IPS-NIHi11 (cell line): ENCODE data around the gene FRS3.

Experiments used
- DNase-seq: peaks from one replicate; pipeline ENCODE4 v3.0.0; 2012; ENCODE audit warnings: mixed read lengths, low spot score

The FRS3 gene

DNA sequence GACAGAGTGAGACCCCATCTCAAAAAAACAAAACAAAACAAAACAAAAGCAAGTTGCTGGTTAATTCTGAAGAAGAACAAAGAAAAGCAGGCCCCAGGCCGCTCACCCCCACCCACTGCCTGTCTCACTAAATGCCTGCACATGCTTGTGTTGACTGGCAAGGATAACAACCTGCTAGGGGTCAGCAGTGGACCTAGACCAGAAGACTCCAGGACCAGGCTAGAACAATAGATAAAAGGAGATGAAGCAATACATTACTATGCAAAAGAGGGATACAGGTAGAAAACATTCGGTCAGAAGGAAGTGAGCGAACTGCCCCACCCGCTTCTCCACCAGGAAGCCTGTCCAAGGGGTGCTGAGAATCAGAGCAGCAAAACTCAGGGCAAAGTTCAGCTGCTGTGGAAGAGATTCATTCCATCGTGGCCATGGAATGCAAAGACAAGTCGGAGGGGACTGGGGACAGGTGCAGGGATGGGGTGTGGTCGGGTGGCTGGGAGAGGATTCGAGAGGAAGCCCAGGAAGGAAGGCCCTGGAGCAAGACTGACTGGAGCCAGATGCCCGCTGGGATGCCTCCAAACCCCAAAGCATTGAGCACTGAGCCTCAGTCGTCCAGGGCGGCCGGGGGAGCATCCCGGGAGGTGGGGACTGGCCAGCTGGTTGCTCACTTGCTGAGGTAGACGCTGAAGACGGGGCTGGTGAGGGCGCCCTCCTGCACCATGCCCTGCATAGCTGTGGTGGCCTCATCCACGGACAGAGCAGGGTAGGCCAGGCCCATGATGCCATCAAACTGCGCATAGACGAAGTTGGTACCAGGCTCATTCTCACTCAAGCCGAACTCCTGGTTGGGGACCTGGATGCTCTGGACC, 37.8 kb downstream of the FRS3 start:
- DNase-seq, result no peak

DNA sequence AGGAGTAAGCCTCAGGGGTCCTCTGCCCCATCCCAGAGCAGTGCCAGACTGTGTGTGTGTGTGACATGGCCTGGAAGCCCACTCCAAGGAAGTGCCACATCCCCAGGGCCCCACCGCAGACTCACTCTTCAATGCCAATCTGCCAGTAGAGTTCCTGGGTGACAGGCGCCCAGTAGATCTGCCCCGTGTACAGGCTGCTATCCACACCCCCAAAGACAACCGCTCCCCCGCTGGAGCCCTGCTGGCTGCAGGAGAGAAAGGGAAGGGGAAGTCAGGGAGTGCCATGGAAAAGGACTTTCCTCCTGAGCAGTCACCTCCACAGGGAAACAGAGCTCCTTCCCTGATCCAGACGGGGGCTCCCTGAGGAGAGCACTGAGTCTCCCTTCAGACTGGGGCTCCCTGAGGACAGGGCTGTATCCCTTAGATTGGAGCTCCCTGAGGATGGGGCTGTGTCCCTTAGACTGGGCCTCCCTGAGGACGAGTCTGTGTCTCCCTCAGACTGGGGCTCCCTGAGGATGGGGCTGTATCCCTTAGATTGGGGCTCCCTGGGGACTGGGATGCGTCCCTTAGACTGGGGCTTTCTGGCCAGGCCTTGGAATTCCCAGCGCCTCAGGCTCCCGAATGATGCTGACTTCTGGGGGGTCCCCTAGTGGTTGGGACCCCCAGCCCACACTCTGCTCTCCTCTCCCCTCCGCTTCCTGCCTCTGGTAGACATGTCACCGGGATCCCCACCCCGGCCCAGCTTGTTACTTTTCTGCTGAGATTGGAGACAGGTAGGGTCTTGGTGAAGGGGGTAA, 39.1 kb downstream of the FRS3 start:
- DNase-seq, result no peak

DNA sequence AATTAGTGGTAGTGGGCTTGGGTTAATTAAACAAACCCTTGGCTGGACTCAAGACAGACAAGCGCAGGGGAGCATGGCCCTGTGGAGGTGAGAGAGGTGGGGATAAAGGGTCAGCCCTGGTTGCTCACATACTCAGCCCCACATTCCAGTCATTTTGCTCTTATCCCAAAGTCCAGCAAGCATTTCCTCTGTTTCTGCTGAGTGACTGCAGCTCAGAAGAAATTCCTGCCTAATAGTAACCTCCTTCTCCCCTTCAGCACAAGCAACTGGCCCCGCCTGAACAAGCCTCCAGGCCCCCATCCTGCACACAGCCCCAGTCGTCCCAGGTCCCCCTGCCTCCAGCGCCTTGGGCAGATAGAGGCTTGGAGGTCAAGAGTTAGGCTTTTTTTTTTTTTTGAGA, 40.7 kb downstream of the FRS3 start:
- DNase-seq, result no peak

DNA sequence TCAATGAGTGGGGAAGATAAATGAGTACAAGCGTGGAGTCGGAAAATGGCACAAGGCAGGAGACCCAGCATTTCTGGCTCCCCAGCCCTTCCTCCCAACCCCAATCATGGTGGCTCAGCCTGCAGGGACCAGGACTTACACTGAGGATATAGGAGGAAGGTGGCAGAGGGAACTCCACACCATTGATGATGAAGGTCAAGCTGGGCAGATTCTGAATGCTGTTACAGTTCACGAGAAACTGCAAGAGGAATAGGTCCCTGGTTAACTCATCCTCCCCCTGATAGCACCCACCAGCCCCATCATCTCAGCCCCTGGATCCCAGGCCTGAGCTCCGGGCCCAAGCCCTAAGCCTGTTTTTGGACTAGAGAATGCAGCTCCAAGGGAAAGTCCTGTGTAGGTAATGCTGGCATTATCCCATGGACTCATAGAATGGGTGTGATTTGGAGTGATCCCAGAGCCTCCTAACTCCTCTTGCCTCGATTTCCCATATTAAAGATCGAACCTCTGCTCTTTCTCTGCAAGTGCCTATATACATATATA, 42.0 kb downstream of the FRS3 start:
- no peak for DNase-seq

DNA sequence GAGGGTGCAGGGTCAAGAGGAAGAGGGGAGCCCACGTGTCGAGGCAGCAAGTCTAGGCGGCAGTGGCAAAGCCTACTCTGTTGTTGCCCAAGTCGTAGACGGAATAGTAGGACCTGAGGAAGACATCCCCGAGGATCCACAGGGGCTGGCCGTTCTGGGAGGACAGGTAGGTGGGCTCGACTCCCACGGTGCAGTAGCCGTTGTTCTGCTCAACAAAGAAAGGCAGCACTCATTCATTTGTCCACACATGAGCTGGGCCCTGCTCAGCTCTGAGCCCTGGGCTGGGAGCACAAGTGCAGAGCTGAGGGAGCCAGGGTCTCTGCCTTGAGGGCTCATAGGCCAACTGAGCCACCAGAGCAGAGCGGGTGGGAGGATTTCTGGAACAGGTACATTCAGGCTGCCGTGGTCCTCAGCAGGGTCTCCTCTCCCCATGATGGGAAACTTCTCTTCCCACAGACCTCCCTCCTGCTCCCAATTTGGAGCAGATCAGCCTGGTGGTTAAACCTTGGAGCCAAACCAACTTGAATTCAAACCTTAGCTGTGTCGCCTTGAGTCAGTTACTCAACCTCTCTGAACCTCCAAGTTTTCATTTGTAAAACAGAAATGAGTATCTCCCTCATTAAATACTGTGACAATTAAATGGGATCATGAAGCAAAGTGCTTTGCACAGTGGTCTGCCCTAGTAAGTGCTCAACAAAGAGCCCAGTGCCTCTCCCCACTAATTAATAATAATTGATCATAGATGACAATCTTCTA, 42.7 kb downstream of the FRS3 start:
- DNase-seq, result no peak

DNA sequence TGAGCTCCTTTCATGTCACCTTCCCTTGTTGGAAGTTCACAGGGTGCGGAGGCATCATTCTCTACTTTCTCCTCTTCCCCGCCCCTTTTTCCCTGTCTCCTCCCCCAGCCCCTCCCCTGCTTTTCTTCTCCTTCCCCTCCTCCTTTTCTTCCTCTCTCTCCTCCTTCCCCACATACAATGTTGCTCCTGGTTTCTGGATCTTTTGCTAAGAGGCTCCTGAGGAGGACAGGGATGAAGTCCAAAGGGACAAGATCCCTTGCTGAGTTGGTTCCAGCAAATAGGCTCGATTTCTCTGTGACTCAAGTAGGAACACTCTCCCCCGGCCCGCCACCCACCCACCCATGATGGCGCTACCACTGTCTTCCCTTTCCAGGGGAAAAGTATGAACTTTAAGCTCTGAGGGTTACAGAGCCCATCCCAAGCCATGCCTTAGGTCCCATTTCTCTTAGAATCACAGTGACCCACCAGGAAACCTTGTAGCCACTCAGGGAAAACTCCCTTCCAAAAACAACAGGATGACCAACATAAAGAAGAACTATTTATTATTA, 43.4 kb downstream of the FRS3 start:
- DNase-seq, result no peak

DNA sequence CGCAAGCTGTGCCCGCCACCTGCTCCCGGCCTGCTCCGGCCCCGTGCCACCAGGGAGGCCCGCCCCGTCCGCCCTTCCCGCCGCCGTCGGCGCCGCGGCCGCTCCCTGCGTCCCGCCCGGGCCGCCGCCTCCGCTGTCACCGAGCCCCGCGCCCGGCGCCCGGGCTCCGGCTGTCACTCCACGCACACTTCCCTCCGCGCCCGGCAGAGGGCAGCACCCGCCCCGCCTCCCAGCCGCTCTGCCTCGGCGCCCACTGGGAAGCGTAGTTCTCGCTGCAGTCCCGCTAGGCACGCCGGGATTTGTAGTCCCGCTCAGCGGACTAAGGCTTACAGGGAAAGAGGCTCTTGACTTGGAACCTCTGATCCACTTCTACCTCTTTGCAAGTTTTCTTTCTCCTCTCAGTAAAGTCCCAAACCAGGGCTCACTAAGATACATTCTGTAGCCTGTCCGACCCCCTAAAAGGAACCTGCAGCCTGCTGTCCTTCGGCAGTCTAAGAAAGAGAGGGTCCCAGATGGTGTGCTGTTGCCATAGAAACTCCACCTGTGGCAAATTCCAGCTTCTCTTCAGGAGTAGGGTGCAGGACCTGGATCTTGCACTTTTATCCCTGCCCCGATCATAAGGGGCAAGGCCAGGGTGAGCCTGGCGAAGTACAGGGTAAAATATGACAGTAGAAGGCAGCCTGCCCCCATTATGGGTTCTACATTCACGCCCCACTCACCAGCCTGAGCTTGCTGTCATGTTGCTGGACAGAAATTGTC, 44.1 kb downstream of the FRS3 start, which contains the start of gene TFEB:
Gene TFEB (minus strand): TSS at position 182 of the 759 bp plus-strand sequence. CDS start 44,395 bp downstream, outside the sequence.
- peak; percentile 97 for DNase-seq

DNA sequence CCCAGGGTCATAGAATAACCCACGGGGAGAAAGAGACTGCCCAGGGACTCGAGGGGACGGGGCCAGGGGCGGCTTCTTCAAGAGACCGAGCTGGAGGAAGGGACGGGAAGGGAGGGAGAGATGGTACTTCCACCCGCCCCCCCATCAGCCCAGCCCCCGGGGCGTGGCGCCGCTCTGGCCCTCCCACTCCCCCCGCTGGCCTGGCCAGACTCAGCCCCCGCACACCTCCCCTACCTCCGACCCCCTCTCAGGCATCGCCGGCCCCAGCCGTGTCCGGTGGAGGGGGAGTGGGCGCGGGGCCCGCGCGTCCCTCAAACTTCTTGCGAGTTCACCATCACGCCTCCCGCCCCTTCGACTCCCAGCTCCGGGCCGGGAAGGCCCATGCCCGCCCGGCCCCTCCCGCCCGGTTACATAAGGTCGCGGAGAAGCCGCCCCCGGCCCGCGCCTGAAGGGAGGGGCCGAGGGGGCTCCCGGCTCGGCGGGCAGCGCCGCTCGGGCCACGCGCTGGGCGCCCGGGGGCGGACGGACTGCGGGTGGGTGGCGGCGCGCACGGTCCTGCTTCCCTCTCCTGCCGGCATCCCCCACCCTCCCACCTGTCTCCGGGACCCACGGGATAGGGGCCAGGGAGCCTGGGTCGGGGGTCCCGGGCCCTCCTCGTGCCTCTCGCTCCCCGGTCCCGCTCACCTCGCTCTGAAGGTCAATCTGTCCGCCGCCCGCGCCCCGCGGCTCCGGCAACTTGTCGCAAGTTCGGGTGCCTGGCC, 44.9 kb downstream of the FRS3 start:
- peak; percentile 79 for DNase-seq

DNA sequence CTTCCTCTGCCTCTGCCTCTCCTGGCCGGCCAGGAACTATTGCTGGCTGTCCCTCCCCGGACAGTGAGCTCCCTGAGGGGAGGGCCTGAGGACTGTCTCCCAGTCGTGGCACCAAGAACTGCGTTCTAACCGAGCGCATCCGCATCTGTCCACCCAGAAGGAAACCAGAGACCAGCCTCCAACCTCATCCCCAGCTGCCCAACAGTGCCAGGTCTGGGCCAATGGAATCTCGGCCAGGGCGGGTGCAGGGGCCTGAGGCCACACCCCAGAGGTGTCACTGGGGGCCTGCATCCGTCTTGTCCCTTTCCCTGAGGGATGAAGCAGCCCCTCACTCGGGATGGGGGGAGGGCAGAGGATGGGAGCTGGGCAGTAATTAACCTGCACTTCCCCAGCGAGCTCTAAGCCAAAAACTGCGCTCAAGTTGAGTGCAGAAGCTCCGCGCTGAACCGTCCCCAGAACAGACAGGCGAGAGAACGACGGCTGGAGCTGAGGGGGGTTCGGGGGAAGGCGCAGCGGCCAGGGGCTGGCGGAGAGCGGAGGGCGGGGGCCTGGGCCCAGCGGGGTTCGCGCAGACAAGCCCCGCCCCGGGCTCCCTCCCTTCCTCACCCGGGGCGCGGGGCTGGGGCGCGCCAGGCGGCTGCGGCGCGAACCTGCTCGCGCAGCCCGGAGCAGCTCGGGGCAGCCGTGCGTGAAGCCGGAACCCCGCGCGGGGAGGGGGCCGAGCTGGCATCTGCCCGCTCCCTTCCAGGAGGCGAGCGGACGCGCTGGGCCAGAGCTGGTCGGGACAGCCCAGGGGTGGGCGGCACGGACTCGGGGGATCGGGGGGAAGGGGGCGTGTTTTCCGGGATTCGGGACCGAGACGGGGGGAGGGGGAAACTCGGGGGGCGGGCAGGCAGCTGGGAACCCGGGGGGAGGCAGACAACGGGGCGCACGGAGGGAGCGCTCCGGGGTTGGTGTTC, 45.7 kb downstream of the FRS3 start:
- DNase-seq, result peak; percentile 88

DNA sequence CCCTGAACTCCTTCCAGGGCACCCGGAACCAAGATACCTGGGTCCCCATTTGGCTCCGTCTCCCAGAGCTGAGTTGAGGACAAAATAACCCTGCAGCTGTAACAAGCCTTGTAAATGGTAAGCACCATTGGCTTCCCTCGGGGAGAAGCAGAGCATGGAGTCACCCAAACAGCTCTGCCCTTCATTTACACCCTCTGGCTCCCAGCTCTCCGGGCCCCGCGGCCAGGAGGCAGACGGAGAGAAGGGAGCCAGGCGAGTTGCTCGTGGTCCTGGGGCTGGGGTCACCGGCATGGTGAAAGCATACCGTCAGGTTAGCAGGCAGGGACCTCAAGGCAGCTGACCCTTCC, 46.4 kb downstream of the FRS3 start:
- no peak for DNase-seq

DNA sequence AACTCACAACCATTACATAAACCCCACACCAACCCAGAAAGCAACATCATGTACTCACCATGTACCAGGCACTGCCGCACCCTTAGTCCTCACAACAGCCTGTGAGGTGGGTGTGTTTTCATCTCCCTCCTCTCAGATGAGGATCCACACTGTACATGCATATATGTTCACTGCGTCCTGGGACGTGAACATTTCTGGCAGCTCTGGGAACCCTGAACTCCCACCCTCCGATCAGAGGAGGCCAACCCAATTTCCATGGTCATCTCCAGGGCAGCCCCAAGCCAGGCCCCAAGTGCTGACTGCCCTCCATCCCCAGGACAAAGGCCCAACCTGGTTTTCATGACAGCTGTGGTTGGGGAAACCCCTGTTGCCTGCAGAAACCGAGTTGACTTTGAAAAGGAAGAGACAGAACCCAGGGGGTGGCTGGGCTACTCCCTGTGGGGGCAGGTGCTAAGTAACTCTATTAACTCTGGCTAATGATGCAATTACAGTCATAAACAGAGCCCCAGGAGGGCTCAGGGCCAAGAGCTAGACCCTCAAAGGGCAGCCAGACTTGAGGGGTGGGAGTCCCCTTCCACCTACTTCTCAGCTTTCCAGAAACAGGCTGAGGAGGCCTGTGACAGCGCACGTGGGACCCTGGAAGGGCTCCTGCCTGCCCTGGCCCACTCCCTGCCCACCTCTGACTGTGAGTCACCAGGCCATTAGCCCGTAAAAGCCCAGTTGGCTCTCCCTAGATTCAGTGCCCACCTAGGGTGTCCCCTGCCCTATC, 46.9 kb downstream of the FRS3 start:
- DNase-seq, result no peak

DNA sequence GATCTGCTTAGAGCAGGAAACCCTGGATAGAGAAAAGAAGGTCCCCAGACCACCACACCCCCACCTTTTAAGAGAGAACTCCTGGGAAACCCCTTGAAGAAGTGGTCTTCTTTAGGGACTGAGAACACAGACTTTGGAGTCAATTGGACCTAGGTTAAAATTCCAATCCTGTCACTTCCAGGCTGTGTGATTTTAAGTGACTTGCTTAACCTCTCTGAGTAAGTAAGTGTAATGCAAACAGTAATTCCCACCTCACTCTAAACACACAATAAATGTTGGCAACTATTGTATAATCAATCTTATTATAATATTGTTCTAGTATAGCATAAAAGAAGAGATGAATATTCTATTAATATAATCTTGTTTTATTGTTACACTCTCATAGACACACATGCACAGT, 47.6 kb downstream of the FRS3 start:
- no peak for DNase-seq

DNA sequence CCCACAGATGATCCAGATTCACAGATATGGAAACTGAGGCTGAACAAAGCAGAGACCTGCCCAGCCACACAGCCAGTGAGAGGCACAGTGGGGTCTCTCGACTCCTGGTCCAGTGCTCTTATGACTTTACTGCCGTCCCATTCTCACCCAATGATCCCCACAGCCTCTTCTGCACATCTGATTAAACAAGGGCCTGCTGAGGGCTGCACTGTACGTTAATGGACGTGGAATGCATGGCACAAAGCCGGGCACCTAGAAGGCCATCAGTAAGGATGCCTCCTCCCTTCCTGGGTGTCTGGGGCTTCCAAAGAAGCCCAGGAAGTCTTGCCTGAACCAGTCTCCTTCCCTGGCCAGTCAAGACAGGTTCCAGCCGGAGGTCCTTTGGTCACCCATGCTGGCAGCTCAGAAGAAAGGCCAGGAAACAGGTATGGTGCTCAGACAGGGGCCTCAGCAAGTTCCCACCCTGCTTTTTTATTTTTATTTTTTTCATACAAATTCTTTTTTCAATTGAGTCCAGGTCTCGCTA, 48.1 kb downstream of the FRS3 start:
- no peak for DNase-seq

DNA sequence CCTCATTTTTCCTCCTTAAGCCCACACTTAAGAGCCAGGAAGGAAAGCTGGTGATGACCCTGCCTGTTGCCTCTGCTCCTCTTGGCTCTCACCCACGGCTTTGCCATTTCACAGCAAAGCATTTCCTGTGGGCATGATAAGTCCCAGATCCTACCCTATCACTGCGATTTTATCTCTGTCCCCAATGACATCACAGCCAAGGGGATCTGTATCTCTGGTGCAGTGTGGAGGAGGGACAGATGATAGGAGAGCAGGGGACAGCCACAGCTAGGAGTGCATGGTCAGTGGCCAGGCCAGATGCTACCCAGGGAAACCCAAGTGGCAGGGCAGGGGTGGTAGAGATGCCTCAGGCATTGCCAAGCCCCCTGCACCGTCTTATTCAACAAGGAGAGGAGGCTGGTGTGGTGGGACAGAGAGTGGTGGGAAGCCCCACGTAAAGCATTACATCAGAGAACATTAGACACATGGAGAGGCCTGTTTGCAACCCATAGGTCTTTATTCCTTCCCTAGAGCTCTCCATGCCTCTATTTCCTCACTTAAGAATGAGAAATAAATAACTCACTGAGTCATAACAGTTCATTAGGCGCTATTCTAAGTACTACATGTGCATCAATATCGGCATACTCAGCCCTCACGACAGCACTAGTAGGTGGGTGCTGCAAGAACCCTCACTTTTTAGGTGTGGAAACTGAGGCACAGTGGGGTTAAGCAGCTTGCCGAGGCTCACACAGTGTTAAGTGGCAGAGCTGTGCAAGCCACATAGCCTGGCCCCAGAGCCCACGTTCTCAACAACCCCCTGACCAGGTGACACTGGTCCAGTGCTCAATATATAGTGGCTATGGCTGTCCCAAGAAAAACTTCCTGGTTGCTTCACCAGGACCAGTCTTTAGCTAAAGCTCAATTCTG, 48.9 kb downstream of the FRS3 start:
- DNase-seq, result no peak

DNA sequence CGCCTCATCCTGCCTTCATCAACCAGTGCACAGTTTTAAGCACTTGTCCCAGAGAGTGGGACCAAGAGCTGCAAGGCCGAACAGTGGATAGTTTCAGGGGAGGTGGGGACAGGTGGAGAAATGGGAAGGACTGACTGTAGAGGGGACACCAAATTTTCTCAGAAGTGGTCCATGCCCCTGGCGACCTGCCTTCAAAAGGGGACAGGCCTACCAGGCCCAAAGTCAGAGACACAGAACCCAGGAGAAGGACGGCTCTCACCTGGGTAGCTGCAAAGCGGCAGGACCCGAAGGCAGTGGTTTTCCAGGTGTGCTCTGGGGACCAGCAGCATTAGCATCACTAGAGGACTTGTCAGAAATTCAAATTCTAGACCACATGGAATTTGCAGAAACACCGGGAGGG, 50.1 kb downstream of the FRS3 start:
- no peak for DNase-seq

DNA sequence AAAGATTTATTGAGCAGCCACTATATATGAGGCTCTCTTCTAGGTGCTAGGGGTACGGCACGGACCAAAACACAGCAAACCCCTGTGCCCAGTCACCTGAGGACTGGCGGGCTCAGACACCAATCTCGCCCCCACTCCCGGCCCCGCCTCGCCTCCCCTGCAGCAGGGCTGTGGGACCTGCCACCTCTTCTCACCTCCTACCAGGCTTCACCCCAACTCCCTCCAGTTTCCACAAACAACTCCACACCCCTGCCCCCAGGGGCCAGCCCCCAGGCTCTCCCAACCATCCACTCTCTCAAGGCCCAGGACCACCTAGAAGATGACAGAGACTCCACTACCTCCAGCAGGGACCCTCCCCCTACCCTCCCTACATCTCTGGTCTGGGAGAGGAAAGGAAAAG, 50.7 kb downstream of the FRS3 start:
- no peak for DNase-seq
